NCI-H1092 treated with DMSO at 0.1 percent for 48 hours (cell line): ENCODE measurements around the gene CALHM1.
A peak's percentile ranks its signal among the peaks of the same experiment; 100 is the strongest.
"Not testable (repeated sequence)": the region's sequence is repeated elsewhere in the genome, so short reads cannot be mapped to it uniquely, and the experiment has no call there.

Source experiments
- DNase-seq: peaks from one replicate; lab custom pipeline; 2025; lab: John Stamatoyannopoulos, UW

The CALHM1 gene

GRCh38 chr10:103429647-103430046 lies 29.1 kb downstream of the CALHM1 start:
- DNase-seq = no peak

- DNase-seq = no peak
Measured at GRCh38 chr10:103428989-103429643, 29.6 kb downstream of the CALHM1 start.

GRCh38 chr10:103427866-103428265 lies 30.8 kb downstream of the CALHM1 start:
- DNase-seq = no peak

- DNase-seq = no peak
Measured at GRCh38 chr10:103423748-103424147, 35.0 kb downstream of the CALHM1 start.

DNA sequence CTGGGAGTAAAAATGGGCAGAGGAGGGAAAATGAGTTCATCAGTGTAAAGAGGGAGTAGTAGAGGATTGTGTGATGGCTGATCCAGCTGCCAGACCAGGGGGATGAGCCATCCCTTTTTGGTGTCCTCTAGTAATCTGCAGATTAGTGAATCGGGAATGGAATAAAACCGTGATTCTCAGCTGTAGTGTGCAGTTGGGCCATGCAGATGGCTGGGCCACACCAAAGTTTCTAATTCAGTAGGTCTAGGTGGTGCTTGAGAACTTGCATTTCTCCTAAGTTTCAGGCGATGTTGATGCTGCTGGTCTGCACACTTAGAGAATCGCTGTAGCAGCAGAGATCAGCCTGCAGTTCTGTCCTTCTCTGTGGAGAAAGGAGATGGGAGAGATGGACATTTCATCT lies 39.6 kb downstream of the CALHM1 start:
- DNase-seq = no peak

DNA sequence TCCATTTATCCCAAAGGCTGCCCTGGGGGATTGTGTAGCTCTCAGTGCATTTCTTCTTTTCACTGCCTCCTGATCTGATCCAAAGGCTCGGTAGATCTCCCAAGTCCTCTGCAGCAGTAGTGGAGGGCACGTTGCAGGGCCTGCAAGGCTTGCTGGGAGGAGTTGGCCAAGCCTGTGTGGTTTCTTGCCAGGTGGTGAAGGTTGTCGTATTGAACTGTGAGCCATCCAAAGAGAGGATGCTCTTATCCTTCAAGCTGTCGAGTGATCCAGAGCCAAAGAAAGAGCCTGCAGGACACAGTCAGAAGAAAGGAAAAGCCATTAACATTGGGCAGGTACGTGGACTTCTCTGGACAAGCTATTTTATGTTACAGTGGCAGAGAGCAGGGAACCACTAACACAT lies 41.1 kb downstream of the CALHM1 start:
- no peak for DNase-seq

- DNase-seq = not testable (repeated sequence)
Measured at GRCh38 chr10:103417148-103417469, 41.6 kb downstream of the CALHM1 start.

DNA sequence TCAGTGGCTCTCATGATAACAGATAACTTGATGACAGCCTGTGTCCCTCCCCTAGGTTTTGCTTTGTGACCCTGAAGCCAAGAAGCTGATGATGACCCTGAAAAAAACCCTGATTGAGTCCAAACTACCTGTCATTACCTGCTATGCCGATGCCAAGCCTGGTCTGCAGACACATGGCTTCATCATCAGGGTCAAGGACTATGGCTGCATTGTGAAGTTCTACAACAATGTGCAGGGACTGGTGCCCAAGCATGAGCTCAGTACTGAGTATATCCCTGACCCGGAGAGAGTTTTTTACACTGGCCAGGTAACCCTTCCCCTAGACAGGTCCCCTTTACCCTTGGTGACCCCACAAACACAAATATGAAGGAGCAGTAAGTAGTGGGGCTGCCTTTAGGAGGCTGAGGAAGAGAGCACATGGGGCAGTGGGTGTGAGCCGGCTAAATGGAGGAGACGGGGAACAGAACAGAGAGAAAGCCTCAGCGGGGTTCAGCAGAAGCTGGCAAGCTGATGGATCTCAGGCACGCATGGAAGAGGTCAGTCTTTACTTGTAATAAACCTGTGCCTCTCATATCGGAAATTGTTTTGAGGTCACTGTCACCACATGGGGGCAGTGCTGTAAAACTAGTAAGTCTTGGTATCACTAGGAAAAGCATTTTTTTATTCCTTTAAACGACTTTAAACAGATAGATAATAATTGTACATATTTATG lies 42.1 kb downstream of the CALHM1 start:
- DNase-seq = peak; percentile 16

- no peak for DNase-seq
Measured at GRCh38 chr10:103415581-103415980, 43.1 kb downstream of the CALHM1 start.

DNA sequence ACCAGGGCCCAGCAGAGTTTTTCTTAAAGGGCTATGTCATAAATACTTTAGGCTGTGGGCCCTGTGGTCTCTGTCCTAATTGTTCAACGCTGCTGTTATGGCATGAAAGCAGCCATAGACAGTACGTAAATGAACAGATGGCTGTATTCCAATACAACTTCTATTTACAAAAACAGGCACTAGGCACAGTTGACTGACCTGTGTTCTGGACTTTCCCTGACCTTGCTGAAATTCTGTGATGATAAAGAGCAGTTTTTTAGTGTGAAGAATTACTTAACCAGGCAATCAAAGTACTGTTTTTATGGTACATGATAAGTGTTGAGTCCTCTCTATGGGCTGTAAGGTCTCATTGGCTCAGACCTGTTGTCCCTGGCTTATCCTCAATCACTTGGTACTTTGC lies 45.1 kb downstream of the CALHM1 start:
- DNase-seq = no peak
